Neural progenitor cell (in vitro differentiated cells): Measurements from ENCODE around the gene PIK3R3.

ENCODE experiments used
- EZH2phosphoT487 ChIP-seq: fragments of 200-600 bp; sonication (generic); IDR thresholded peaks from 2 replicates; pipeline ENCODE4 v1.6.1; 2017; ENCODE audit warnings: antibody characterized with exemption
- TF ChIP-seq, protein P1 (sequence below): fragments of 200-600 bp; sonication (generic); IDR thresholded peaks from 2 replicates; pipeline ENCODE4 v1.5.1; 2017; ENCODE audit warnings: antibody characterized with exemption, mild to moderate bottlenecking

- TF ChIP-seq, protein P1, sequence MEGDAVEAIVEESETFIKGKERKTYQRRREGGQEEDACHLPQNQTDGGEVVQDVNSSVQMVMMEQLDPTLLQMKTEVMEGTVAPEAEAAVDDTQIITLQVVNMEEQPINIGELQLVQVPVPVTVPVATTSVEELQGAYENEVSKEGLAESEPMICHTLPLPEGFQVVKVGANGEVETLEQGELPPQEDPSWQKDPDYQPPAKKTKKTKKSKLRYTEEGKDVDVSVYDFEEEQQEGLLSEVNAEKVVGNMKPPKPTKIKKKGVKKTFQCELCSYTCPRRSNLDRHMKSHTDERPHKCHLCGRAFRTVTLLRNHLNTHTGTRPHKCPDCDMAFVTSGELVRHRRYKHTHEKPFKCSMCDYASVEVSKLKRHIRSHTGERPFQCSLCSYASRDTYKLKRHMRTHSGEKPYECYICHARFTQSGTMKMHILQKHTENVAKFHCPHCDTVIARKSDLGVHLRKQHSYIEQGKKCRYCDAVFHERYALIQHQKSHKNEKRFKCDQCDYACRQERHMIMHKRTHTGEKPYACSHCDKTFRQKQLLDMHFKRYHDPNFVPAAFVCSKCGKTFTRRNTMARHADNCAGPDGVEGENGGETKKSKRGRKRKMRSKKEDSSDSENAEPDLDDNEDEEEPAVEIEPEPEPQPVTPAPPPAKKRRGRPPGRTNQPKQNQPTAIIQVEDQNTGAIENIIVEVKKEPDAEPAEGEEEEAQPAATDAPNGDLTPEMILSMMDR = no peak
- no peak for TF ChIP-seq EZH2phosphoT487
Observed at GRCh38 chr1:46026531-46026930, 105.9 kb downstream of the PIK3R3 start.
